Measurements from ENCODE around the gene KCNAB3.
A peak's percentile ranks its signal among the peaks of the same experiment; 100 is the strongest.
"Not testable (repeated sequence)": the region's sequence is repeated elsewhere in the genome, so short reads cannot be mapped to it uniquely, and the experiment has no call there.

The KCNAB3 gene

GRCh38 chr17:7929158-7930023 is at the start of gene KCNAB3:
Gene KCNAB3 (minus strand): TSS chr17:7929856. CDS start chr17:7929435, 421 bp downstream.
- DNase-seq (ENCODE audit: low spot score): peak; percentile 85

GRCh38 chr17:7977805-7978204 is 48.1 kb upstream of the KCNAB3 start:
- no peak for DNase-seq (ENCODE audit: low spot score)

GRCh38 chr17:7977039-7977438 is 47.4 kb upstream of the KCNAB3 start:
- no peak for DNase-seq (ENCODE audit: low spot score)

GRCh38 chr17:7974638-7975131 is 45.0 kb upstream of the KCNAB3 start:
- DNase-seq (ENCODE audit: low spot score): no peak

- no peak for DNase-seq (ENCODE audit: low spot score)
Measured at GRCh38 chr17:7972131-7972785, 42.6 kb upstream of the KCNAB3 start.

GRCh38 chr17:7971651-7972050 is 42.0 kb upstream of the KCNAB3 start:
- DNase-seq (ENCODE audit: low spot score): no peak

- no peak for DNase-seq (ENCODE audit: low spot score)
Measured at GRCh38 chr17:7969433-7969832, 39.8 kb upstream of the KCNAB3 start.

- no peak for DNase-seq (ENCODE audit: low spot score)
Measured at GRCh38 chr17:7967751-7968150, 38.1 kb upstream of the KCNAB3 start.

GRCh38 chr17:7961421-7961820 is 31.8 kb upstream of the KCNAB3 start:
- no peak for DNase-seq (ENCODE audit: low spot score)

- DNase-seq (ENCODE audit: low spot score): no peak
Measured at GRCh38 chr17:7959503-7960253, 30.0 kb upstream of the KCNAB3 start.

- DNase-seq (ENCODE audit: low spot score): no peak
Measured at GRCh38 chr17:7956228-7956965, 26.7 kb upstream of the KCNAB3 start.

- DNase-seq (ENCODE audit: low spot score): no peak
Measured at GRCh38 chr17:7955414-7956227, 26.0 kb upstream of the KCNAB3 start.

- not testable (repeated sequence) for DNase-seq (ENCODE audit: low spot score)
Measured at GRCh38 chr17:7953266-7953665, 23.6 kb upstream of the KCNAB3 start.

GRCh38 chr17:7951143-7951792 is 21.6 kb upstream of the KCNAB3 start:
- no peak for DNase-seq (ENCODE audit: low spot score)

- no peak for DNase-seq (ENCODE audit: low spot score)
Measured at GRCh38 chr17:7950578-7950977, 20.9 kb upstream of the KCNAB3 start.

GRCh38 chr17:7947651-7948050 is 18.0 kb upstream of the KCNAB3 start:
- DNase-seq (ENCODE audit: low spot score): no peak

- no peak for DNase-seq (ENCODE audit: low spot score)
Measured at GRCh38 chr17:7946441-7946840, 16.8 kb upstream of the KCNAB3 start.

- no peak for DNase-seq (ENCODE audit: low spot score)
Measured at GRCh38 chr17:7945651-7946050, 16.0 kb upstream of the KCNAB3 start.

- no peak for DNase-seq (ENCODE audit: low spot score)
Measured at GRCh38 chr17:7944326-7944725, 14.7 kb upstream of the KCNAB3 start.

GRCh38 chr17:7943291-7943690 is 13.6 kb upstream of the KCNAB3 start:
- DNase-seq (ENCODE audit: low spot score): no peak
